Measurements from ENCODE around the gene KCTD15. TPM values are rescaled to one million over a fixed set of nuclear protein-coding genes. Genes with fewer than 3 reads are reported as not detected.

Gene KCTD15
- total and polyA plus RNA-seq, 10 of the 15 experiments (the other 5 are each of a cell fraction or from before 2014, with no cell fraction given) = not detected

GRCh38 chr19:33863436-33863835 lies 66.8 kb downstream of the KCTD15 start (continued):
- TF ChIP-seq USF1 (IDR thresholded peaks at IDR 0.05; ENCODE audit: borderline replicate concordance, extremely low read length, insufficient read depth, low read depth, low read length) = no peak
- no peak for TF ChIP-seq ZBTB33 (IDR thresholded peaks at IDR 0.05)
- TF ChIP-seq BCL3 (IDR thresholded peaks at IDR 0.05; ENCODE audit: borderline replicate concordance, insufficient read depth, low read depth, low read length, poor library complexity, severe bottlenecking) = no peak
- TF ChIP-seq ZNF622 (IDR thresholded peaks at IDR 0.05) = no peak
- no peak for TF ChIP-seq EZH2 (IDR thresholded peaks at IDR 0.05; ENCODE audit: borderline replicate concordance, control insufficient read depth, low read depth, low read length)

- Histone ChIP-seq H3K4me1 (ENCODE audit: control insufficient read depth, insufficient read depth, low read length) (no peaks in the 10 kb centered on the region), H3K4me2 (ENCODE audit: control insufficient read depth, insufficient read depth) (no peak overlapping the region), H3K9ac (ENCODE audit: control insufficient read depth, insufficient read depth, low read length) (no peak overlapping the region), H2AFZ (ENCODE audit: control insufficient read depth, low read depth, low read length) (no peak overlapping the region), H4K20me1 (ENCODE audit: control insufficient read depth, insufficient read depth) (no peaks in the 10 kb centered on the region), H3K27ac (ENCODE audit: control insufficient read depth, insufficient read depth) (no peak overlapping the region), H3K79me2 (ENCODE audit: control insufficient read depth, insufficient read depth, low read length) (no peaks in the 10 kb centered on the region), H3K9me3 (replicated peaks; ENCODE audit: control insufficient read depth, insufficient read depth, low read length) (no peaks in the 10 kb centered on the region), H3K27me3 (replicated peaks in 1 of 2; ENCODE audit: control insufficient read depth in 2 of 2, insufficient read depth in 2 of 2, low read length in 1 of 2) (no peaks in the 10 kb centered on the region; a peak in 1 of 4 replicates), H3K4me3 (no peak overlapping the region), H3K36me3 (ENCODE audit: control insufficient read depth in 2 of 2, insufficient read depth in 2 of 2, low read length in 1 of 2) (no peaks in the 10 kb centered on the region)
- SMC1A ChIA-PET (ENCODE audit: uncharacterized antibody, unreplicated experiment) = no interaction called here
- no TSS peak for BruUV-seq (replicated peaks)
- CTCF ChIA-PET = no interaction called here
- POLR2A ChIA-PET = no interaction called here
- intact Hi-C loops (cut with micrococcal nuclease; ENCODE audit: unreplicated experiment) (no loop called here), in situ Hi-C loops (cut with MboI) (no loop called here)
- RAD21 ChIA-PET (ENCODE audit: unreplicated experiment) = no interaction called here
- FAIRE-seq (no peak), ATAC-seq (no peak), DNase-seq (ENCODE audit: low read depth, low spot score) (no peak)
- WGBS (ENCODE audit: insufficient coverage, insufficient replicate concordance, low lambda C conversion rate, missing lambda C conversion rate) = 23% methylated on average over 3 of the region's 3 CpGs
- no peak for TF ChIP-seq LARP7 (IDR thresholded peaks at IDR 0.05)
- no peak for TF ChIP-seq PBX3 (IDR thresholded peaks at IDR 0.05; ENCODE audit: insufficient replicate concordance, low read depth, low read length)
- no peak for TF ChIP-seq POLR2AphosphoS5 (IDR thresholded peaks at IDR 0.05; ENCODE audit: low read length)
- TF ChIP-seq SREBF2 (IDR thresholded peaks at IDR 0.05; ENCODE audit: low read length) = no peak
- TF ChIP-seq MYC (IDR thresholded peaks at IDR 0.05; ENCODE audit: insufficient read depth, insufficient read length, insufficient replicate concordance, low read length, severe bottlenecking) = no peak
- no peak for TF ChIP-seq STAT3 (IDR thresholded peaks at IDR 0.05; ENCODE audit: low read depth, low read length)
- TF ChIP-seq BRCA1 (IDR thresholded peaks at IDR 0.05; ENCODE audit: low read depth, low read length) = no peak
- no peak for TF ChIP-seq SP1 (IDR thresholded peaks at IDR 0.05; ENCODE audit: low read depth, low read length)
- no peak for TF ChIP-seq NFIC (IDR thresholded peaks at IDR 0.05; ENCODE audit: low read depth, low read length)
- TF ChIP-seq NR2F1 (conservative IDR thresholded peaks at IDR 0.05) = no peak
These were observed 67.7 kb downstream of the KCTD15 start for GRCh38 chr19:33864311-33864850.

Measured in GM12878 (cell line).